ENCODE results near the gene PHACTR1. TPM values are rescaled to one million over a fixed set of nuclear protein-coding genes. Genes with fewer than 3 reads are reported as not detected.
"Not testable (repeated sequence)": the region's sequence is repeated elsewhere in the genome, so short reads cannot be mapped to it uniquely, and the experiment has no call there.

The PHACTR1 gene
- total RNA-seq, 1 donor from 2014 or later = 5.8 TPM

- DNase-seq (ENCODE audit: low read depth, low spot score) = no peak
Measured at GRCh38 chr6:13147782-13148181, 431.2 kb downstream of the PHACTR1 start.

- DNase-seq (ENCODE audit: low read depth, low spot score) = no peak
Measured at GRCh38 chr6:13152764-13153163, 436.2 kb downstream of the PHACTR1 start.

- DNase-seq (ENCODE audit: low read depth, low spot score) = no peak
Measured at GRCh38 chr6:13156381-13156780, 439.8 kb downstream of the PHACTR1 start.

GRCh38 chr6:13157293-13157692 lies 440.7 kb downstream of the PHACTR1 start:
- no peak for DNase-seq (ENCODE audit: low read depth, low spot score)

GRCh38 chr6:13159300-13159699 lies 442.7 kb downstream of the PHACTR1 start:
- no peak for DNase-seq (ENCODE audit: low read depth, low spot score)

GRCh38 chr6:13159822-13160221 lies 443.3 kb downstream of the PHACTR1 start:
- DNase-seq (ENCODE audit: low read depth, low spot score) = not testable (repeated sequence)

- no peak for DNase-seq (ENCODE audit: low read depth, low spot score)
Measured at GRCh38 chr6:13163161-13163944, 446.8 kb downstream of the PHACTR1 start.

- DNase-seq (ENCODE audit: low read depth, low spot score) = no peak
Measured at GRCh38 chr6:13164291-13164690, 447.7 kb downstream of the PHACTR1 start.

- no peak for DNase-seq (ENCODE audit: low read depth, low spot score)
Measured at GRCh38 chr6:13165502-13166172, 449.1 kb downstream of the PHACTR1 start.

- no peak for DNase-seq (ENCODE audit: low read depth, low spot score)
Measured at GRCh38 chr6:13166269-13166668, 449.7 kb downstream of the PHACTR1 start.

GRCh38 chr6:13166916-13167315 lies 450.3 kb downstream of the PHACTR1 start:
- no peak for DNase-seq (ENCODE audit: low read depth, low spot score)

GRCh38 chr6:13172291-13172690 lies 455.7 kb downstream of the PHACTR1 start:
- DNase-seq (ENCODE audit: low read depth, low spot score) = no peak

- DNase-seq (ENCODE audit: low read depth, low spot score) = no peak
Measured at GRCh38 chr6:13175087-13175486, 458.5 kb downstream of the PHACTR1 start.

- no peak for DNase-seq (ENCODE audit: low read depth, low spot score)
Measured at GRCh38 chr6:13175759-13176158, 459.2 kb downstream of the PHACTR1 start.

- DNase-seq (ENCODE audit: low read depth, low spot score) = no peak
Measured at GRCh38 chr6:13177664-13178063, 461.1 kb downstream of the PHACTR1 start.

- DNase-seq (ENCODE audit: low read depth, low spot score) = no peak
Measured at GRCh38 chr6:13178107-13178506, 461.5 kb downstream of the PHACTR1 start.

GRCh38 chr6:13180538-13180937 lies 464.0 kb downstream of the PHACTR1 start:
- no peak for DNase-seq (ENCODE audit: low read depth, low spot score)

GRCh38 chr6:13181393-13181792 lies 464.8 kb downstream of the PHACTR1 start:
- DNase-seq (ENCODE audit: low read depth, low spot score) = no peak

GRCh38 chr6:13183415-13184088 lies 467.0 kb downstream of the PHACTR1 start:
- DNase-seq (ENCODE audit: low read depth, low spot score) = no peak

GRCh38 chr6:13184089-13184468 lies 467.5 kb downstream of the PHACTR1 start:
- DNase-seq (ENCODE audit: low read depth, low spot score) = no peak

GRCh38 chr6:13184547-13184946 lies 468.0 kb downstream of the PHACTR1 start:
- no peak for DNase-seq (ENCODE audit: low read depth, low spot score)

- no peak for DNase-seq (ENCODE audit: low read depth, low spot score)
Measured at GRCh38 chr6:13186861-13187260, 470.3 kb downstream of the PHACTR1 start.

Data from pulmonary artery endothelial cell (primary cell).